HUES48 (cell line): ENCODE results near the gene UNC80.

ENCODE experiments used
- H3K27ac ChIP-seq: one replicate; pipeline ENCODE4 v1.7.0; 2013; ENCODE audit warnings: low read depth, low read length, inconsistent platforms
- H3K27me3 ChIP-seq: 2 replicates; pipeline ENCODE4 v1.6.1; 2013; ENCODE audit warnings: mild to moderate bottlenecking, low read length; ENCODE audit not compliant: control insufficient read depth, insufficient read depth
- H3K36me3 ChIP-seq: 2 replicates; pipeline ENCODE4 v1.6.1; 2013; ENCODE audit warnings: low read length; ENCODE audit not compliant: control insufficient read depth, insufficient read depth
- H3K4me1 ChIP-seq: 2 replicates; pipeline ENCODE4 v1.6.1; 2013; ENCODE audit warnings: mild to moderate bottlenecking, low read length; ENCODE audit not compliant: control insufficient read depth, insufficient read depth
- H3K4me3 ChIP-seq: 2 replicates; pipeline ENCODE4 v1.5.1; 2013; ENCODE audit warnings: mild to moderate bottlenecking, low read depth, low read length
- H3K9ac ChIP-seq: 2 replicates; pipeline ENCODE4 v1.6.1; 2013; ENCODE audit warnings: mild to moderate bottlenecking, low read depth, low read length, moderate library complexity
- H3K9me3 ChIP-seq: 2 replicates; pipeline ENCODE4 v1.6.1; 2013; ENCODE audit warnings: low read length; ENCODE audit not compliant: control insufficient read depth, insufficient read depth

UNC80 gene

GRCh38 chr2:209771474-209772289, at the start of gene UNC80:
UNC80 (plus strand) TSS chr2:209771832; CDS start chr2:209772073, 241 bp downstream.
- Histone ChIP-seq H3K4me1 (0 out of 2 replicates have a peak, but pooled peaks cover 4% of the 10 kb centered on the region), H3K27me3 (peaks cover 63% of the 10 kb centered on the region), H3K9ac (no peak within 1 kb of the TSS), H3K27ac (no peak within 1 kb of the TSS), H3K4me3 (peak within 1 kb of the TSS; percentile 71), H3K36me3 (no peaks in the 10 kb centered on the region), H3K9me3 (no peaks in the 10 kb centered on the region)

- Histone ChIP-seq H3K9me3 (no peaks in the 10 kb centered on the region), H3K27me3 (no peaks in the 10 kb centered on the region), H3K27ac (no peak overlapping the region), H3K4me3 (no peak overlapping the region), H3K9ac (no peak overlapping the region), H3K4me1 (no peaks in the 10 kb centered on the region), H3K36me3 (no peaks in the 10 kb centered on the region)
Measured at GRCh38 chr2:209726311-209726710, 45.3 kb upstream of the UNC80 start.

- H3K4me3 ChIP-seq = no peak overlapping the region
- H3K27me3 ChIP-seq = no peaks in the 10 kb centered on the region
- H3K9ac ChIP-seq = no peak overlapping the region
- no peaks in the 10 kb centered on the region for H3K4me1 ChIP-seq
- no peak overlapping the region for H3K27ac ChIP-seq
- no peaks in the 10 kb centered on the region for H3K9me3 ChIP-seq
- H3K36me3 ChIP-seq = no peaks in the 10 kb centered on the region
Measured at GRCh38 chr2:209727077-209727476, 44.6 kb upstream of the UNC80 start.

GRCh38 chr2:209734805-209735204, 36.8 kb upstream of the UNC80 start:
- H3K9ac ChIP-seq = no peak overlapping the region
- no peaks in the 10 kb centered on the region for H3K27me3 ChIP-seq
- H3K9me3 ChIP-seq = no peaks in the 10 kb centered on the region
- H3K36me3 ChIP-seq = no peaks in the 10 kb centered on the region
- no peak overlapping the region for H3K27ac ChIP-seq
- no peak overlapping the region for H3K4me3 ChIP-seq
- no peaks in the 10 kb centered on the region for H3K4me1 ChIP-seq

- H3K4me3 ChIP-seq = no peak overlapping the region
- H3K9me3 ChIP-seq = no peaks in the 10 kb centered on the region
- no peak overlapping the region for H3K9ac ChIP-seq
- H3K27ac ChIP-seq = no peak overlapping the region
- no peaks in the 10 kb centered on the region for H3K27me3 ChIP-seq
- no peaks in the 10 kb centered on the region for H3K36me3 ChIP-seq
- no peaks in the 10 kb centered on the region for H3K4me1 ChIP-seq
Measured at GRCh38 chr2:209741953-209742352, 29.7 kb upstream of the UNC80 start.

GRCh38 chr2:209753020-209753419, 18.6 kb upstream of the UNC80 start:
- no peak overlapping the region for H3K27ac ChIP-seq
- no peaks in the 10 kb centered on the region for H3K36me3 ChIP-seq
- no peak overlapping the region for H3K9ac ChIP-seq
- H3K27me3 ChIP-seq = peaks cover 61% of the 10 kb centered on the region
- H3K9me3 ChIP-seq = no peaks in the 10 kb centered on the region
- no peak overlapping the region for H3K4me3 ChIP-seq
- H3K4me1 ChIP-seq = peaks cover 10% of the 10 kb centered on the region

GRCh38 chr2:209757163-209757562, 14.5 kb upstream of the UNC80 start:
- Histone ChIP-seq H3K36me3 (no peaks in the 10 kb centered on the region), H3K27ac (no peak overlapping the region), H3K4me1 (peaks cover 10% of the 10 kb centered on the region), H3K9me3 (no peaks in the 10 kb centered on the region), H3K9ac (no peak overlapping the region), H3K27me3 (peaks cover 100% of the 10 kb centered on the region), H3K4me3 (no peak overlapping the region)

GRCh38 chr2:209761566-209761965, 10.1 kb upstream of the UNC80 start:
- H3K4me1 ChIP-seq = peaks cover 6% of the 10 kb centered on the region
- H3K36me3 ChIP-seq = no peaks in the 10 kb centered on the region
- H3K9me3 ChIP-seq = no peaks in the 10 kb centered on the region
- H3K9ac ChIP-seq = no peak overlapping the region
- H3K27ac ChIP-seq = no peak overlapping the region
- H3K4me3 ChIP-seq = no peak overlapping the region
- peaks cover 100% of the 10 kb centered on the region for H3K27me3 ChIP-seq

- Histone ChIP-seq H3K27ac (no peak overlapping the region), H3K4me1 (no peaks in the 10 kb centered on the region), H3K4me3 (no peak overlapping the region), H3K9me3 (no peaks in the 10 kb centered on the region), H3K9ac (no peak overlapping the region), H3K27me3 (peaks cover 100% of the 10 kb centered on the region), H3K36me3 (no peaks in the 10 kb centered on the region)
Measured at GRCh38 chr2:209762563-209762962, 9.1 kb upstream of the UNC80 start.

- H3K27me3 ChIP-seq = peaks cover 100% of the 10 kb centered on the region
- no peak overlapping the region for H3K4me3 ChIP-seq
- no peaks in the 10 kb centered on the region for H3K9me3 ChIP-seq
- H3K36me3 ChIP-seq = no peaks in the 10 kb centered on the region
- H3K4me1 ChIP-seq = no peaks in the 10 kb centered on the region
- H3K27ac ChIP-seq = no peak overlapping the region
- H3K9ac ChIP-seq = no peak overlapping the region
Measured at GRCh38 chr2:209763106-209763505, 8.5 kb upstream of the UNC80 start.

GRCh38 chr2:209766613-209767012, 5.0 kb upstream of the UNC80 start:
- Histone ChIP-seq H3K27ac (no peak overlapping the region), H3K4me1 (0 out of 2 replicates have a peak, but pooled peaks cover 4% of the 10 kb centered on the region), H3K4me3 (no peak overlapping the region), H3K9me3 (no peaks in the 10 kb centered on the region), H3K27me3 (peaks cover 99% of the 10 kb centered on the region), H3K9ac (no peak overlapping the region), H3K36me3 (no peaks in the 10 kb centered on the region)
